Mesenchymal stem cell (in vitro differentiated cells and primary cell): ENCODE results near the gene FOXK1.
"Not testable (repeated sequence)": the region's sequence is repeated elsewhere in the genome, so short reads cannot be mapped to it uniquely, and the experiment has no call there.

ENCODE experiments used
- DNase-seq: peaks from one replicate; pipeline ENCODE4 v3.0.0-alpha.2; 2013
- H2AFZ ChIP-seq: one replicate; pipeline ENCODE4 v1.6.1; 2013; ENCODE audit warnings: low read depth, mild to moderate bottlenecking, control low read depth, inconsistent platforms, low read length, moderate library complexity
- H2AK5ac ChIP-seq: 2 replicates; pipeline ENCODE4 v1.6.1; 2013; ENCODE audit warnings: low read length, moderate library complexity, mild to moderate bottlenecking, inconsistent platforms; ENCODE audit not compliant: severe bottlenecking
- H2BK120ac ChIP-seq: one replicate; pipeline ENCODE4 v1.6.1; 2013; ENCODE audit warnings: low read depth, mild to moderate bottlenecking, inconsistent platforms, low read length, moderate library complexity
- H2BK12ac ChIP-seq, 2 experiments: one replicate each; pipeline ENCODE4 v1.6.1; 2013; ENCODE audit warnings: inconsistent platforms in 2 of 2, low read length in 2 of 2, mild to moderate bottlenecking in 2 of 2, moderate library complexity in 2 of 2, control low read depth in 1 of 2
- H2BK15ac ChIP-seq: one replicate; pipeline ENCODE4 v1.6.1; 2013; ENCODE audit warnings: mild to moderate bottlenecking, low read depth, inconsistent platforms; ENCODE audit not compliant: poor library complexity, severe bottlenecking
- H2BK5ac ChIP-seq: 2 replicates; pipeline ENCODE4 v1.6.1; 2013; ENCODE audit warnings: low read depth, mild to moderate bottlenecking, low read length, control low read depth, inconsistent platforms; ENCODE audit not compliant: poor library complexity, severe bottlenecking
- H3K14ac ChIP-seq, 2 experiments: one replicate each; pipeline ENCODE4 v1.6.1; 2013; ENCODE audit warnings: inconsistent platforms in 2 of 2, low read length in 2 of 2, control low read depth in 1 of 2, mild to moderate bottlenecking in 1 of 2, moderate library complexity in 1 of 2
- H3K18ac ChIP-seq, 2 experiments: one replicate each; pipeline ENCODE4 v1.6.1; 2013; ENCODE audit warnings: inconsistent platforms in 2 of 2, low read length in 2 of 2, control low read depth in 1 of 2, low read depth in 1 of 2, mild to moderate bottlenecking in 1 of 2
- H3K23ac ChIP-seq, 2 experiments: one replicate each; pipeline ENCODE4 v1.6.1; 2013; ENCODE audit warnings: inconsistent platforms in 2 of 2, low read length in 2 of 2, mild to moderate bottlenecking in 2 of 2, moderate library complexity in 2 of 2, control low read depth in 1 of 2
- H3K27ac ChIP-seq: 2 replicates; pipeline ENCODE4 v1.5.1; 2013; ENCODE audit warnings: mild to moderate bottlenecking, moderate library complexity, low read length, control low read depth, inconsistent platforms; ENCODE audit not compliant: poor library complexity, severe bottlenecking
- H3K27me3 ChIP-seq, 2 experiments: 2 replicates each; pipeline versions ENCODE4 v1.6.1 to v1.7.0; 2013; ENCODE audit warnings: low read length in 2 of 2, mild to moderate bottlenecking in 2 of 2, moderate library complexity in 2 of 2, control low read depth in 1 of 2, inconsistent platforms in 1 of 2; ENCODE audit not compliant: control insufficient read depth in 1 of 2, insufficient read depth in 1 of 2
- H3K36me3 ChIP-seq, 2 experiments: 2 replicates each; pipeline versions ENCODE4 v1.6.1 to v1.7.0; 2013; ENCODE audit warnings: low read length in 2 of 2, control low read depth in 1 of 2, inconsistent platforms in 1 of 2, low read depth in 1 of 2, mild to moderate bottlenecking in 1 of 2; ENCODE audit not compliant: insufficient read depth in 2 of 2, control insufficient read depth in 1 of 2
- H3K4ac ChIP-seq, 2 experiments: one replicate each; pipeline ENCODE4 v1.6.1; 2013; ENCODE audit warnings: inconsistent platforms in 2 of 2, low read length in 2 of 2, mild to moderate bottlenecking in 2 of 2, moderate library complexity in 2 of 2, control low read depth in 1 of 2, low read depth in 1 of 2
- H3K4me1 ChIP-seq: 2 replicates; pipeline ENCODE4 v1.6.1; 2013; ENCODE audit warnings: low read depth, low read length, control low read depth; ENCODE audit not compliant: control insufficient read depth, insufficient read depth
- H3K4me2 ChIP-seq: 2 replicates; pipeline ENCODE4 v1.6.1; 2013; ENCODE audit warnings: low read length, mild to moderate bottlenecking, inconsistent platforms; ENCODE audit not compliant: poor library complexity, severe bottlenecking
- H3K4me3 ChIP-seq, 2 experiments: 2 replicates each; pipeline versions ENCODE4 v1.5.1 to v1.7.0; 2013; ENCODE audit warnings: low read length in 2 of 2, mild to moderate bottlenecking in 2 of 2, control low read depth in 1 of 2, low read depth in 1 of 2; ENCODE audit not compliant: insufficient read depth in 1 of 2
- H3K79me1 ChIP-seq: replicated peaks from 2 replicates; pipeline ENCODE4 v1.6.1; 2013; ENCODE audit warnings: mild to moderate bottlenecking, control low read depth, low read length, inconsistent platforms; ENCODE audit not compliant: poor library complexity, severe bottlenecking
- H3K9ac ChIP-seq: 2 replicates; pipeline ENCODE4 v1.7.0; 2013; ENCODE audit warnings: mild to moderate bottlenecking, low read length, moderate library complexity
- H3K9me3 ChIP-seq: 2 replicates; pipeline ENCODE4 v1.7.0; 2013; ENCODE audit warnings: mild to moderate bottlenecking, low read length; ENCODE audit not compliant: control insufficient read depth
- H4K8ac ChIP-seq: one replicate; pipeline ENCODE4 v1.6.1; 2013; ENCODE audit warnings: inconsistent platforms, mild to moderate bottlenecking, low read length, moderate library complexity
- H4K91ac ChIP-seq: one replicate; pipeline ENCODE4 v1.6.1; 2013; ENCODE audit warnings: mild to moderate bottlenecking, low read length, inconsistent platforms
- WGBS: methylation state at CpG from one replicate; pipeline ENCODE4 v1.1.7; 2013; ENCODE audit warnings: mixed read lengths; 5-methylcytosine and 5-hydroxymethylcytosine counted together

The FOXK1 gene

GRCh38 chr7:4692622-4693021 is 10.5 kb downstream of the FOXK1 start:
- H3K18ac ChIP-seq, H2BK120ac ChIP-seq, H3K14ac ChIP-seq, H2BK12ac ChIP-seq, DNase-seq, H3K9me3 ChIP-seq, H3K4ac ChIP-seq, H3K4me2 ChIP-seq, H2AK5ac ChIP-seq, H3K23ac ChIP-seq, H2AFZ ChIP-seq, H4K91ac ChIP-seq, H3K27ac ChIP-seq, H3K79me1 ChIP-seq, H2BK15ac ChIP-seq, H3K27me3 ChIP-seq, H4K8ac ChIP-seq, H2BK5ac ChIP-seq: not testable (repeated sequence)
- H3K36me3 ChIP-seq = peaks cover 0 to 22% of the 10 kb centered on the region in 2 experiments
- peak overlapping the region in 1 of 2 experiments; percentile 22 for H3K4me3 ChIP-seq
- peak overlapping the region; percentile 64 for H3K9ac ChIP-seq
- peaks cover 20% of the 10 kb centered on the region for H3K4me1 ChIP-seq
- WGBS = 93% methylated on average over 5 of the region's 5 CpGs

- H3K79me1 ChIP-seq = peaks cover 6% of the 10 kb centered on the region
- no peak overlapping the region for H4K8ac ChIP-seq
- H3K4me1 ChIP-seq = peaks cover 20% of the 10 kb centered on the region
- H3K23ac ChIP-seq = no peak overlapping the region
- no peak overlapping the region for H3K4ac ChIP-seq
- H3K36me3 ChIP-seq = peaks cover 0 to 22% of the 10 kb centered on the region in 2 experiments
- no peaks in the 10 kb centered on the region for H3K9me3 ChIP-seq
- no peak for DNase-seq
- no peak overlapping the region for H2BK120ac ChIP-seq
- no peak overlapping the region for H3K18ac ChIP-seq
- no peak overlapping the region for H3K27ac ChIP-seq
- no peak overlapping the region for H2BK15ac ChIP-seq
- H2BK5ac ChIP-seq = no peak overlapping the region
- no peak overlapping the region for H2AK5ac ChIP-seq
- no peak overlapping the region for H2BK12ac ChIP-seq
- H3K14ac ChIP-seq = no peak overlapping the region
- peak overlapping the region; percentile 80 for H3K9ac ChIP-seq
- H2AFZ ChIP-seq = no peak overlapping the region
- 91% methylated on average over 1 of the region's 2 CpGs for WGBS
- H3K27me3 ChIP-seq = no peaks in the 10 kb centered on the region
- no peak overlapping the region for H3K4me3 ChIP-seq
- H3K4me2 ChIP-seq = no peak overlapping the region
- no peak overlapping the region for H4K91ac ChIP-seq
Observed at GRCh38 chr7:4693152-4693551, 11.1 kb downstream of the FOXK1 start.

DNA sequence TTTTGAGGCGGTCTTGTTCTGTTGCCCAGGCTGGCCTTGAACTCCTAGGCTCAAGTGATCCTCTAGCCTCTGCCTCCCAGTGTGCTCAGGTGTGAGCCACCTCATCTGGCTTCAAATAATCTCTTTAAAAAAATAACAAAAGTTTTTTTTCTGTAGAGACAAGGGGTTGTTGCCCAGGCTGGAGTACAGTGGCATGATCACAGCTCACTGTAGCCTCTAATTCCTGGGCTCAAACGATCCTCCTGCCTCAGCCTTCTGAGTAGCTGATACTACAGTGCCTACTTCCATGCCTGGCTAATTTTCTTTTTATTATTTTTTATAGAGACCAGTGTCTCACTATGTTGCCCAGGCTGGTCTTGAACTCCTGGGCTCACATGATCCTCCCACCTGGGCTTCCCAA is 11.7 kb downstream of the FOXK1 start:
- no peak overlapping the region for H3K23ac ChIP-seq
- H3K4me1 ChIP-seq = peaks cover 19% of the 10 kb centered on the region
- no peak overlapping the region for H2BK12ac ChIP-seq

GRCh38 chr7:4694305-4694704 is 12.2 kb downstream of the FOXK1 start:
- Histone ChIP-seq H2AFZ (no peak overlapping the region), H3K27ac (no peak overlapping the region), H3K14ac (no peak overlapping the region), H3K4me2 (no peak overlapping the region), H3K27me3 (no peaks in the 10 kb centered on the region), H3K4me1 (peaks cover 15% of the 10 kb centered on the region), H2BK15ac (peak overlapping the region; percentile 77), H4K8ac (no peak overlapping the region), H3K4me3 (peak overlapping the region in 1 of 2 experiments; percentile 38), H2BK12ac (no peak overlapping the region), H3K4ac (no peak overlapping the region), H3K23ac (no peak overlapping the region), H2AK5ac (no peak overlapping the region), H2BK120ac (no peak overlapping the region), H4K91ac (no peak overlapping the region), H3K9ac (peak overlapping the region; percentile 80), H3K9me3 (no peaks in the 10 kb centered on the region), H3K79me1 (peaks cover 6% of the 10 kb centered on the region), H3K18ac (no peak overlapping the region), H2BK5ac (no peak overlapping the region), H3K36me3 (peaks cover 0 to 27% of the 10 kb centered on the region in 2 experiments)
- WGBS = 50% methylated on average over 1 of the region's 2 CpGs
- DNase-seq = no peak

More for the DNA sequence above, 11.7 kb downstream of the FOXK1 start:
- no peak for DNase-seq
- no peak overlapping the region for H4K8ac ChIP-seq
- no peak overlapping the region for H3K14ac ChIP-seq
- H2BK120ac ChIP-seq = no peak overlapping the region
- no peak overlapping the region for H3K4me3 ChIP-seq
- 86% methylated on average over 1 of the region's 2 CpGs for WGBS
- H3K79me1 ChIP-seq = peaks cover 6% of the 10 kb centered on the region
- H3K4ac ChIP-seq = no peak overlapping the region
- no peak overlapping the region for H3K18ac ChIP-seq
- H2AK5ac ChIP-seq = no peak overlapping the region
- no peak overlapping the region for H3K4me2 ChIP-seq
- H4K91ac ChIP-seq = no peak overlapping the region
- no peak overlapping the region for H3K27ac ChIP-seq
- no peak overlapping the region for H2BK5ac ChIP-seq
- H3K9ac ChIP-seq = peak overlapping the region; percentile 80
- peaks cover 0 to 26% of the 10 kb centered on the region in 2 experiments for H3K36me3 ChIP-seq
- H2BK15ac ChIP-seq = no peak overlapping the region
- H2AFZ ChIP-seq = no peak overlapping the region
- no peaks in the 10 kb centered on the region for H3K9me3 ChIP-seq
- H3K27me3 ChIP-seq = no peaks in the 10 kb centered on the region
